ENCODE measurements around the gene GPR137B. TPM values are rescaled to one million over a fixed set of nuclear protein-coding genes. Genes with fewer than 3 reads are reported as not detected.

GPR137B gene
- 2.6 and 5.3 TPM in 2 replicates for total RNA-seq (2014; rRNA removed; shearing (Covaris generic))

- peak; percentile 35 for DNase-seq (ENCODE audit: low spot score)
Observed at GRCh38 chr1:236142253-236143103, at the start of gene GPR137B. Gene GPR137B, plus strand, starts transcription at chr1:236142539. Its CDS starts 84 bp downstream, at chr1:236142623.

GRCh38 chr1:236092899-236093298 is 49.4 kb upstream of the GPR137B start:
- DNase-seq (ENCODE audit: low spot score), result no peak

- DNase-seq (ENCODE audit: low spot score), result no peak
Observed at GRCh38 chr1:236095705-236096520, 46.4 kb upstream of the GPR137B start.

- DNase-seq (ENCODE audit: low spot score), result peak; percentile 23
Observed at GRCh38 chr1:236096660-236097482, 45.5 kb upstream of the GPR137B start.

GRCh38 chr1:236098267-236098666 is 44.1 kb upstream of the GPR137B start:
- DNase-seq (ENCODE audit: low spot score), result no peak

- no peak for DNase-seq (ENCODE audit: low spot score)
Observed at GRCh38 chr1:236099355-236099974, 42.9 kb upstream of the GPR137B start.

GRCh38 chr1:236100799-236101198 is 41.5 kb upstream of the GPR137B start:
- DNase-seq (ENCODE audit: low spot score), result no peak

- DNase-seq (ENCODE audit: low spot score), result no peak
Observed at GRCh38 chr1:236101233-236102200, 40.8 kb upstream of the GPR137B start.

- no peak for DNase-seq (ENCODE audit: low spot score)
Observed at GRCh38 chr1:236102611-236103010, 39.7 kb upstream of the GPR137B start.

- DNase-seq (ENCODE audit: low spot score), result no peak
Observed at GRCh38 chr1:236103059-236103458, 39.3 kb upstream of the GPR137B start.

- peak; percentile 73 for DNase-seq (ENCODE audit: low spot score)
Observed at GRCh38 chr1:236103646-236104218, 38.6 kb upstream of the GPR137B start.

GRCh38 chr1:236107121-236107907 is 35.0 kb upstream of the GPR137B start:
- DNase-seq (ENCODE audit: low spot score), result no peak

- no peak for DNase-seq (ENCODE audit: low spot score)
Observed at GRCh38 chr1:236108027-236108648, 34.2 kb upstream of the GPR137B start.

- DNase-seq (ENCODE audit: low spot score), result no peak
Observed at GRCh38 chr1:236110137-236110536, 32.2 kb upstream of the GPR137B start.

- no peak for DNase-seq (ENCODE audit: low spot score)
Observed at GRCh38 chr1:236111527-236112331, 30.6 kb upstream of the GPR137B start.

- no peak for DNase-seq (ENCODE audit: low spot score)
Observed at GRCh38 chr1:236112332-236112627, 30.1 kb upstream of the GPR137B start.

- DNase-seq (ENCODE audit: low spot score), result no peak
Observed at GRCh38 chr1:236113324-236114032, 28.9 kb upstream of the GPR137B start.

Measured in HT-29 (cell line).